ENCODE results near the gene ARL4A. TPM values are rescaled to one million over a fixed set of nuclear protein-coding genes. Genes with fewer than 3 reads are reported as not detected.
"Not testable (repeated sequence)": the region's sequence is repeated elsewhere in the genome, so short reads cannot be mapped to it uniquely, and the experiment has no call there.

Gene ARL4A
- total RNA-seq, 1 donor from 2014 or later, result 22.8 TPM

GRCh38 chr7:12689451-12689850 lies 2.0 kb downstream of the ARL4A start:
- DNase-seq (ENCODE audit: low read depth), result no peak
- no peaks in the 10 kb centered on the region for H3K36me3 ChIP-seq (ENCODE audit: control insufficient read depth, insufficient read depth, low read length)
- no peak overlapping the region for H3K4me3 ChIP-seq (ENCODE audit: low read depth, low read length)
- TF ChIP-seq CTCF (IDR thresholded peaks at IDR 0.05; ENCODE audit: insufficient read depth, low read length, poor library complexity, severe bottlenecking), result no peak
- no peaks in the 10 kb centered on the region for H3K27me3 ChIP-seq (ENCODE audit: control insufficient read depth, insufficient read depth, low read length)

- TF ChIP-seq CTCF (IDR thresholded peaks at IDR 0.05; ENCODE audit: insufficient read depth, low read length, poor library complexity, severe bottlenecking), result no peak
- no peak overlapping the region for H3K4me3 ChIP-seq (ENCODE audit: low read depth, low read length)
- no peak for DNase-seq (ENCODE audit: low read depth)
Observed at GRCh38 chr7:12690041-12690878, 2.8 kb downstream of the ARL4A start.

GRCh38 chr7:12691388-12691787 lies 4.0 kb downstream of the ARL4A start:
- DNase-seq (ENCODE audit: low read depth); H3K27me3 ChIP-seq (ENCODE audit: control insufficient read depth, insufficient read depth, low read length); H3K36me3 ChIP-seq (ENCODE audit: control insufficient read depth, insufficient read depth, low read length); H3K4me3 ChIP-seq (ENCODE audit: low read depth, low read length): not testable (repeated sequence)

More at GRCh38 chr7:12690041-12690878, 2.8 kb downstream of the ARL4A start:
- H3K36me3 ChIP-seq (ENCODE audit: control insufficient read depth, insufficient read depth, low read length), result no peaks in the 10 kb centered on the region
- H3K27me3 ChIP-seq (ENCODE audit: control insufficient read depth, insufficient read depth, low read length), result no peaks in the 10 kb centered on the region

- DNase-seq (ENCODE audit: low read depth), result no peak
- Histone ChIP-seq H3K36me3 (ENCODE audit: control insufficient read depth, insufficient read depth, low read length) (no peaks in the 10 kb centered on the region), H3K4me3 (ENCODE audit: low read depth, low read length) (no peak overlapping the region), H3K27me3 (ENCODE audit: control insufficient read depth, insufficient read depth, low read length) (no peaks in the 10 kb centered on the region)
- no peak for TF ChIP-seq CTCF (IDR thresholded peaks at IDR 0.05; ENCODE audit: insufficient read depth, low read length, poor library complexity, severe bottlenecking)
Observed at GRCh38 chr7:12692035-12692434, 4.6 kb downstream of the ARL4A start.

- H3K27me3 ChIP-seq (ENCODE audit: control insufficient read depth, insufficient read depth, low read length), result no peaks in the 10 kb centered on the region
- H3K4me3 ChIP-seq (ENCODE audit: low read depth, low read length), result no peak overlapping the region
- no peaks in the 10 kb centered on the region for H3K36me3 ChIP-seq (ENCODE audit: control insufficient read depth, insufficient read depth, low read length)
- no peak for DNase-seq (ENCODE audit: low read depth)
- TF ChIP-seq CTCF (IDR thresholded peaks at IDR 0.05; ENCODE audit: insufficient read depth, low read length, poor library complexity, severe bottlenecking), result no peak
Observed at GRCh38 chr7:12692479-12693259, 5.2 kb downstream of the ARL4A start.

- H3K4me3 ChIP-seq (ENCODE audit: low read depth, low read length), result no peak overlapping the region
- H3K36me3 ChIP-seq (ENCODE audit: control insufficient read depth, insufficient read depth, low read length), result no peaks in the 10 kb centered on the region
- TF ChIP-seq CTCF (IDR thresholded peaks at IDR 0.05; ENCODE audit: insufficient read depth, low read length, poor library complexity, severe bottlenecking), result no peak
- no peak for DNase-seq (ENCODE audit: low read depth)
- H3K27me3 ChIP-seq (ENCODE audit: control insufficient read depth, insufficient read depth, low read length), result no peaks in the 10 kb centered on the region
Observed at GRCh38 chr7:12694817-12695216, 7.4 kb downstream of the ARL4A start.

Measured in kidney epithelial cell (primary cell).